H1 (cell line): ENCODE results near the gene FAM193A. TPM values are rescaled to one million over a fixed set of nuclear protein-coding genes. Genes with fewer than 3 reads are reported as not detected.

ENCODE experiments used
- CTCF ChIA-PET: fragments of 300-600 bp; sonication (Branson Sonifier 250); formaldehyde crosslinking; loops from one replicate; lab custom pipeline; 2021; ENCODE audit not compliant: partially characterized antibody; lab: Charles Lee
- POLR2A ChIA-PET: fragments of 300-600 bp; sonication (Branson Sonifier 250); formaldehyde crosslinking; loops from one replicate; lab custom pipeline; 2021; ENCODE audit warnings: inconsistent platforms; ENCODE audit not compliant: partially characterized antibody; lab: Charles Lee
- DNase-seq, 2 experiments: peaks; one replicate each; pipeline versions ENCODE4 v3.0.0 to v3.0.0-alpha.2; 2010 to 2022; ENCODE audit warnings: low spot score in 2 of 2, low read depth in 1 of 2, mixed read lengths in 1 of 2
- FAIRE-seq: peaks from 2 replicates; lab custom pipeline; 2011; peaks lifted over from hg19 to GRCh38; lab: Jason Lieb, UNC
- H2AFZ ChIP-seq: 2 replicates; pipeline ENCODE4 v1.8.1; 2012; ENCODE audit warnings: low read length, inconsistent platforms
- H2AK5ac ChIP-seq: 2 replicates; pipeline ENCODE4 v1.6.1; 2013; ENCODE audit warnings: low read depth, low read length
- H2BK120ac ChIP-seq: replicated peaks from 2 replicates; pipeline ENCODE3; 2013; ENCODE audit warnings: low read depth, low read length, inconsistent platforms
- H2BK12ac ChIP-seq: 2 replicates; pipeline ENCODE4 v1.6.1; 2013; ENCODE audit warnings: low read depth, low read length
- H2BK15ac ChIP-seq: 2 replicates; pipeline ENCODE4 v1.6.1; 2013; ENCODE audit warnings: low read length
- H2BK20ac ChIP-seq: 2 replicates; pipeline ENCODE4 v1.6.1; 2013; ENCODE audit warnings: low read length
- H2BK5ac ChIP-seq: 2 replicates; pipeline ENCODE4 v1.6.1; 2013; ENCODE audit warnings: low read depth, low read length
- H3K14ac ChIP-seq: 2 replicates; pipeline ENCODE4 v1.6.1; 2013; ENCODE audit warnings: inconsistent platforms; ENCODE audit not compliant: insufficient read length
- H3K18ac ChIP-seq: 2 replicates; pipeline ENCODE4 v1.6.1; 2013; ENCODE audit warnings: low read length; ENCODE audit errors: extremely low read depth
- H3K23ac ChIP-seq: 2 replicates; pipeline ENCODE4 v1.6.1; 2013; ENCODE audit warnings: inconsistent platforms; ENCODE audit not compliant: insufficient read length
- H3K23me2 ChIP-seq: 2 replicates; pipeline ENCODE4 v1.6.1; 2013; ENCODE audit warnings: low read depth, low read length
- H3K27ac ChIP-seq: 2 replicates; pipeline ENCODE4 v1.6.1; 2011; ENCODE audit warnings: low read depth, low read length, inconsistent platforms
- H3K27me3 ChIP-seq, 4 experiments: replicated peaks in 1 of 4; 1 replicate in 1 of 4; 2 replicates in 3 of 4; pipeline versions ENCODE4 v1.6.1 to v1.8.1; 2011 to 2013; ENCODE audit warnings: low read length in 3 of 4, mild to moderate bottlenecking in 3 of 4, inconsistent platforms in 2 of 4, mixed read lengths in 2 of 4, moderate library complexity in 1 of 4; ENCODE audit not compliant: control insufficient read depth in 3 of 4, insufficient read depth in 3 of 4; ENCODE audit errors: extremely low read depth in 1 of 4
- H3K36me3 ChIP-seq, 4 experiments: 2 replicates each; pipeline versions ENCODE4 v1.6.1 to v1.8.1; 2011 to 2013; ENCODE audit warnings: mild to moderate bottlenecking in 4 of 4, low read length in 3 of 4, moderate library complexity in 2 of 4, control low read depth in 1 of 4, inconsistent platforms in 1 of 4; ENCODE audit not compliant: insufficient read depth in 4 of 4, control insufficient read depth in 2 of 4
- H3K4ac ChIP-seq: replicated peaks from 2 replicates; pipeline ENCODE3; 2013; ENCODE audit warnings: low read length, low read depth, mixed read lengths, inconsistent platforms; ENCODE audit not compliant: insufficient read length
- H3K4me1 ChIP-seq, 4 experiments: replicated peaks in 1 of 4; 1 replicate in 1 of 4; 2 replicates in 3 of 4; pipeline versions ENCODE4 v1.6.1 to v1.8.1; 2011 to 2013; ENCODE audit warnings: low read length in 3 of 4, inconsistent platforms in 2 of 4, mixed read lengths in 1 of 4; ENCODE audit not compliant: insufficient read depth in 4 of 4, control insufficient read depth in 3 of 4
- H3K4me2 ChIP-seq, 2 experiments: 2 replicates each; pipeline versions ENCODE4 v1.6.1 to v1.8.1; 2011 to 2013; ENCODE audit warnings: low read depth in 2 of 2, low read length in 2 of 2, control low read depth in 1 of 2, inconsistent platforms in 1 of 2, mild to moderate bottlenecking in 1 of 2; ENCODE audit not compliant: insufficient read depth in 1 of 2
- H3K4me3 ChIP-seq, 4 experiments: fragments of 200-600, 300-600 bp in 1 of 4; sonication (generic), shearing (Covaris generic), sonication (Bioruptor Twin) in 1 of 4; 2 replicates each; pipeline versions ENCODE4 v1.5.1 to v1.8.1; 2011 to 2016; ENCODE audit warnings: low read length in 4 of 4, low read depth in 3 of 4, control low read depth in 2 of 4, inconsistent platforms in 2 of 4, mild to moderate bottlenecking in 2 of 4, mixed read lengths in 1 of 4, moderate library complexity in 1 of 4; ENCODE audit not compliant: insufficient read depth in 2 of 4; ENCODE audit errors: extremely low read depth in 1 of 4
- H3K56ac ChIP-seq: replicated peaks from 2 replicates; pipeline ENCODE3; 2013; ENCODE audit warnings: low read depth, mild to moderate bottlenecking, mixed read lengths, low read length, inconsistent platforms; ENCODE audit not compliant: insufficient read length
- H3K79me1 ChIP-seq: 2 replicates; pipeline ENCODE4 v1.6.1; 2013; ENCODE audit warnings: low read depth, low read length, control low read depth
- H3K79me2 ChIP-seq, 2 experiments: 2 replicates each; pipeline versions ENCODE4 v1.6.1 to v1.8.1; 2012 to 2013; ENCODE audit warnings: low read length in 2 of 2, mild to moderate bottlenecking in 2 of 2, inconsistent platforms in 1 of 2; ENCODE audit not compliant: insufficient read depth in 2 of 2, control insufficient read depth in 1 of 2
- H3K9ac ChIP-seq, 4 experiments: replicated peaks in 1 of 4; 1 replicate in 1 of 4; 2 replicates in 3 of 4; pipeline versions ENCODE4 v1.6.1 to v1.8.1; 2011 to 2013; ENCODE audit warnings: low read depth in 3 of 4, low read length in 3 of 4, control low read depth in 2 of 4, mild to moderate bottlenecking in 2 of 4, moderate library complexity in 2 of 4, inconsistent platforms in 1 of 4; ENCODE audit errors: extremely low read depth in 1 of 4
- H3K9me3 ChIP-seq, 2 experiments: 2 replicates each; pipeline versions ENCODE4 v1.6.1 to v1.8.1; 2012 to 2013; ENCODE audit warnings: mild to moderate bottlenecking in 2 of 2, moderate library complexity in 2 of 2, control low read depth in 1 of 2, inconsistent platforms in 1 of 2, low read depth in 1 of 2, low read length in 1 of 2, mixed read lengths in 1 of 2; ENCODE audit not compliant: insufficient read depth in 2 of 2
- H4K20me1 ChIP-seq, 2 experiments: replicated peaks in 1 of 2; 2 replicates each; pipeline versions ENCODE3 to v1.8.1; 2011 to 2013; ENCODE audit warnings: inconsistent platforms in 2 of 2, low read length in 2 of 2, mild to moderate bottlenecking in 1 of 2; ENCODE audit not compliant: insufficient read depth in 2 of 2, control insufficient read depth in 1 of 2
- H4K5ac ChIP-seq: 2 replicates; pipeline ENCODE4 v1.6.1; 2013; ENCODE audit warnings: low read length, low read depth, mixed read lengths, inconsistent platforms; ENCODE audit not compliant: insufficient read length
- H4K8ac ChIP-seq: 2 replicates; pipeline ENCODE4 v1.8.0; 2013; ENCODE audit warnings: mild to moderate bottlenecking, moderate library complexity, low read length, inconsistent platforms; ENCODE audit not compliant: insufficient read depth; ENCODE audit errors: extremely low read depth
- H4K91ac ChIP-seq: replicated peaks from 2 replicates; pipeline ENCODE3; 2013; ENCODE audit warnings: low read length, mixed read lengths, inconsistent platforms; ENCODE audit not compliant: insufficient read length
- ATF2 ChIP-seq: IDR thresholded peaks from 2 replicates; pipeline ENCODE4 v1.6.1; 2012; ENCODE audit warnings: low read length, inconsistent platforms
- CHD2 ChIP-seq: IDR thresholded peaks from 2 replicates; pipeline ENCODE4 v1.6.1; 2012; ENCODE audit warnings: low read length, improper control_type of control experiment
- NANOG ChIP-seq: IDR thresholded peaks from 2 replicates; pipeline ENCODE4 v1.6.1; 2011; ENCODE audit warnings: low read length, low read depth, mild to moderate bottlenecking, inconsistent platforms; ENCODE audit not compliant: insufficient read depth, poor library complexity, severe bottlenecking
- NRF1 ChIP-seq: IDR thresholded peaks from 2 replicates; pipeline ENCODE4 v1.6.1; 2011; ENCODE audit warnings: mild to moderate bottlenecking, low read depth, low read length, improper control_type of control experiment
- RAD21 ChIP-seq, 2 experiments: IDR thresholded peaks in 1 of 2; conservative IDR thresholded peaks in 1 of 2; 2 replicates each; pipeline ENCODE4 v1.6.1; 2011; ENCODE audit warnings: low read depth in 2 of 2, low read length in 2 of 2, improper control_type of control experiment in 1 of 2, inconsistent platforms in 1 of 2, mild to moderate bottlenecking in 1 of 2, moderate library complexity in 1 of 2
- RBBP5 ChIP-seq: IDR thresholded peaks from 2 replicates; pipeline ENCODE4 v1.7.1; 2012; ENCODE audit warnings: low read depth, mild to moderate bottlenecking, inconsistent platforms, low read length, moderate library complexity, borderline replicate concordance
- RNF2 ChIP-seq: fragments of 200-900, 300-1000 bp; sonication (generic); IDR thresholded peaks from 2 replicates; pipeline ENCODE4 v1.7.1; 2016; ENCODE audit warnings: borderline replicate concordance, low read depth, mild to moderate bottlenecking, antibody characterized with exemption, low read length; ENCODE audit not compliant: poor library complexity, severe bottlenecking; ENCODE audit errors: missing control alignments
- RXRA ChIP-seq: IDR thresholded peaks from 2 replicates; pipeline ENCODE4 v1.6.1; 2011; ENCODE audit warnings: low read depth, mild to moderate bottlenecking, low read length, moderate library complexity; ENCODE audit not compliant: insufficient read depth
- SAP30 ChIP-seq: fragments of 300-600 bp; sonication (generic); IDR thresholded peaks from 2 replicates; pipeline ENCODE4 v1.7.1; 2012; ENCODE audit warnings: low read length, moderate library complexity, mild to moderate bottlenecking, inconsistent platforms; ENCODE audit not compliant: insufficient read depth, insufficient replicate concordance
- SIX5 ChIP-seq: IDR thresholded peaks from 2 replicates; pipeline ENCODE4 v1.6.1; 2011; ENCODE audit warnings: mild to moderate bottlenecking, low read depth, low read length
- SP4 ChIP-seq: IDR thresholded peaks from 2 replicates; pipeline ENCODE4 v1.6.1; 2012; ENCODE audit warnings: low read length, inconsistent platforms
- ZNF274 ChIP-seq: IDR thresholded peaks from 2 replicates; pipeline ENCODE4 v1.7.0; 2012; ENCODE audit warnings: low read length, borderline replicate concordance; ENCODE audit errors: extremely low read depth
- WGBS, 2 experiments: shearing (Covaris generic) in 1 of 2; methylation state at CpG; one replicate each; pipeline versions ENCODE4 v1.1.6 to v1.1.7; 2013 to 2015; ENCODE audit warnings: low lambda C conversion rate in 2 of 2, mixed read lengths in 2 of 2, inconsistent platforms in 1 of 2, low coverage in 1 of 2, missing lambda C conversion rate in 1 of 2; ENCODE audit not compliant: insufficient replicate concordance in 2 of 2, insufficient coverage in 1 of 2, insufficient read length in 1 of 2; ENCODE audit errors: extremely low coverage in 1 of 2, missing lambda C conversion rate in 1 of 2; 5-methylcytosine and 5-hydroxymethylcytosine counted together
- polyA plus RNA-seq, 7 experiments: library from polyadenylated mRNA; depleted of rRNA in 3 of 7; stranded (reverse) in 5 of 7; unstranded in 2 of 7; fragments of >200 nt in 5 of 7; fragments of 200-250 nt in 2 of 7; gene quantifications; 1 replicate in 5 of 7; 2 replicates in 1 of 7; 4 replicates in 1 of 7; pipeline versions ENCODE4 v1.2.1 to v1.2.3, GENCODE V29; 2011 to 2013; ENCODE audit warnings: missing spikeins in 2 of 7, mixed read lengths in 2 of 7
- total RNA-seq: library from RNA; stranded (reverse); fragmentation: NEBNext Ultra II Directional; extraction: Animal tissue kit (Norgen Biotek cat#: 25700); gene quantifications from 2 replicates; pipeline ENCODE4 v1.2.1, GENCODE V29; 2021

The FAM193A gene
- total and polyA plus RNA-seq, 2 of the 8 experiments (the other 6 are each of a cell fraction or from before 2014, with no cell fraction given), result 8.7 to 26.2 TPM

- no peak overlapping the region for H3K9ac ChIP-seq
- no peak overlapping the region for H2BK15ac ChIP-seq
- no peaks in the 10 kb centered on the region for H3K9me3 ChIP-seq
- H3K27me3 ChIP-seq, result no peaks in the 10 kb centered on the region
- H3K79me1 ChIP-seq, result peaks cover 7% of the 10 kb centered on the region
- no peaks in the 10 kb centered on the region for H3K79me2 ChIP-seq
- H3K27ac ChIP-seq, result no peak overlapping the region
- no peak overlapping the region for H2BK12ac ChIP-seq
- H4K5ac ChIP-seq, result no peak overlapping the region
- 99% methylated on average over 6 of the region's 6 CpGs; no CpG with 5 or more reads in 1 of the 2 experiments for WGBS, 2 experiments
- peaks cover 0 to 8% of the 10 kb centered on the region in 2 experiments for H4K20me1 ChIP-seq
- no peak for FAIRE-seq
- H3K36me3 ChIP-seq, result peaks cover 6 to 39% (median 23%) of the 10 kb centered on the region in 4 experiments; a peak in 7 of 8 replicates
- H3K4me1 ChIP-seq, result no peaks in the 10 kb centered on the region
- no peak overlapping the region for H2BK5ac ChIP-seq
- H3K18ac ChIP-seq, result no peak overlapping the region
- CTCF ChIA-PET, result no interaction called here
- DNase-seq, result no peak
- no peak overlapping the region for H4K91ac ChIP-seq
- no peak overlapping the region for H3K23ac ChIP-seq
- H4K8ac ChIP-seq, result no peak overlapping the region
- H3K56ac ChIP-seq, result no peak overlapping the region
- H3K23me2 ChIP-seq, result no peaks in the 10 kb centered on the region
- H2AFZ ChIP-seq, result no peak overlapping the region
- POLR2A ChIA-PET, result no interaction called here
- no peak overlapping the region for H3K4ac ChIP-seq
- no peak overlapping the region for H2BK120ac ChIP-seq
- no peak overlapping the region for H3K4me3 ChIP-seq
- no peak overlapping the region for H3K4me2 ChIP-seq
- no peak overlapping the region for H2AK5ac ChIP-seq
- H3K14ac ChIP-seq, result no peak overlapping the region
- no peak overlapping the region for H2BK20ac ChIP-seq
- TF ChIP-seq RAD21 (IDR thresholded peaks at IDR 0.05 in 1 of 2, conservative IDR thresholded peaks at IDR 0.05 in 1 of 2; ENCODE audit: low read depth in 2 of 2, low read length in 2 of 2) (no peak), SP4 (no peak), NANOG (no peak), CHD2 (no peak), RBBP5 (no peak), SIX5 (no peak), RXRA (no peak), SAP30 (no peak), RNF2 (no peak), ZNF274 (no peak), ATF2 (no peak), NRF1 (no peak)
Observed at GRCh38 chr4:2636331-2636730, 99.9 kb downstream of the FAM193A start.
